Stimulated activated CD8-positive, alpha-beta memory T cell treated with anti-CD3 and anti-CD28 coated beads, Interleukin-12 subunit alpha, Interleukin-12 subunit beta, amount 100 ng/mL, for 1 hour (primary cell): ENCODE measurements around the gene MFSD6.

ENCODE experiments used
- DNase-seq: peaks from one replicate; pipeline ENCODE4 v3.0.0-alpha.2; 2020; ENCODE audit warnings: low read depth

The MFSD6 gene

GRCh38 chr2:190532581-190532980 is 124.4 kb downstream of the MFSD6 start:
- no peak for DNase-seq

GRCh38 chr2:190533175-190533967 is 125.2 kb downstream of the MFSD6 start:
- DNase-seq: no peak

- peak; percentile 28 for DNase-seq
Observed at GRCh38 chr2:190533968-190534309, 125.8 kb downstream of the MFSD6 start.

- peak; percentile 58 for DNase-seq
Observed at GRCh38 chr2:190534310-190535120, 126.4 kb downstream of the MFSD6 start, which contains the start of gene NEMP2. Gene NEMP2, minus strand, starts transcription at chr2:190534722. Its CDS starts 67 bp downstream, at chr2:190534655.

- no peak for DNase-seq
Observed at GRCh38 chr2:190535121-190535439, 126.9 kb downstream of the MFSD6 start.

GRCh38 chr2:190535586-190535985 is 127.4 kb downstream of the MFSD6 start:
- no peak for DNase-seq

GRCh38 chr2:190537765-190538164 is 129.6 kb downstream of the MFSD6 start:
- no peak for DNase-seq

GRCh38 chr2:190538201-190538600 is 130.0 kb downstream of the MFSD6 start:
- no peak for DNase-seq

GRCh38 chr2:190540048-190540447 is 131.9 kb downstream of the MFSD6 start:
- DNase-seq: no peak

GRCh38 chr2:190545093-190545492 is 136.9 kb downstream of the MFSD6 start:
- no peak for DNase-seq

GRCh38 chr2:190545555-190546385 is 137.6 kb downstream of the MFSD6 start:
- no peak for DNase-seq

GRCh38 chr2:190546734-190547133 is 138.6 kb downstream of the MFSD6 start:
- no peak for DNase-seq

- DNase-seq: no peak
Observed at GRCh38 chr2:190547886-190548285, 139.7 kb downstream of the MFSD6 start.

- no peak for DNase-seq
Observed at GRCh38 chr2:190550137-190550536, 142.0 kb downstream of the MFSD6 start.
